ENCODE results near the gene REC8.

Gene REC8

DNA sequence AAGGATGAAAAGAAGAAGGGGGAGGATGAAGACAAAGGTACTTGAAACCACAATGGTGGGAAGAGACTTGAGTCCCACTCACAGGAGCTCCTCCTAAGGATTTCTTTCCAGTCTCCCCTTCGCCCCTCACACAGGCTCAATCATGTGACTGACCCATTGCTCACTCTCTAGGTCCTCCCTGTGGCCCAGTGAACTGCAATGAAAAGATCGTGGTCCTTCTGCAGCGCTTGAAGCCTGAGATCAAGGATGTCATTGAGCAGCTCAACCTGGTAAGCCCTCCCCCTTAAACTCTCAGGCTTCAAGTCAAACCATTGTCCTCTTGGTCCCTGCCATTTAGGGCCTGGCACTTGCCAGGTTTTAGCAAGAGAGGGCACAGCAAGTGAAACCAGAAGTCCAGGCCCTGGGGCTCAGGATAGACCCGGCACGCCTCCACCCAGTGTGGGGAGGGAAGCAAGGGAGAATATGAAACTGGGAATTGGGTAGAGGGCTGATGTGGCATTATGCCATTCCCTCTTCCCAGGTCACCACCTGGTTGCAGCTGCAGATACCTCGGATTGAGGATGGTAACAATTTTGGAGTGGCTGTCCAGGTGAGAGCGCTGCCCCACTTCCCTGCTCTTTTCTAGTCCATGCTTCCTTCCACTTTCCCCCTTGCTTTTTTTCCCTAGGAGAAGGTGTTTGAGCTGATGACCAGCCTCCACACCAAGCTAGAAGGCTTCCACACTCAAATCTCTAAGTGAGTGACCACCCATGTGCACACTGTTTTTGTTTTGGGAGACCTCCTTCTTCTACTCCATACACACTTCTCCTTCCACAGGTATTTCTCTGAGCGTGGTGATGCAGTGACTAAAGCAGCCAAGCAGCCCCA is 34.1 kb upstream of the REC8 start:
- TF ChIP-seq, protein P1, sequence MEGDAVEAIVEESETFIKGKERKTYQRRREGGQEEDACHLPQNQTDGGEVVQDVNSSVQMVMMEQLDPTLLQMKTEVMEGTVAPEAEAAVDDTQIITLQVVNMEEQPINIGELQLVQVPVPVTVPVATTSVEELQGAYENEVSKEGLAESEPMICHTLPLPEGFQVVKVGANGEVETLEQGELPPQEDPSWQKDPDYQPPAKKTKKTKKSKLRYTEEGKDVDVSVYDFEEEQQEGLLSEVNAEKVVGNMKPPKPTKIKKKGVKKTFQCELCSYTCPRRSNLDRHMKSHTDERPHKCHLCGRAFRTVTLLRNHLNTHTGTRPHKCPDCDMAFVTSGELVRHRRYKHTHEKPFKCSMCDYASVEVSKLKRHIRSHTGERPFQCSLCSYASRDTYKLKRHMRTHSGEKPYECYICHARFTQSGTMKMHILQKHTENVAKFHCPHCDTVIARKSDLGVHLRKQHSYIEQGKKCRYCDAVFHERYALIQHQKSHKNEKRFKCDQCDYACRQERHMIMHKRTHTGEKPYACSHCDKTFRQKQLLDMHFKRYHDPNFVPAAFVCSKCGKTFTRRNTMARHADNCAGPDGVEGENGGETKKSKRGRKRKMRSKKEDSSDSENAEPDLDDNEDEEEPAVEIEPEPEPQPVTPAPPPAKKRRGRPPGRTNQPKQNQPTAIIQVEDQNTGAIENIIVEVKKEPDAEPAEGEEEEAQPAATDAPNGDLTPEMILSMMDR (IDR thresholded peaks at IDR 0.05; ENCODE audit: low read depth, low read length): no peak
- DNase-seq (ENCODE audit: low read depth, low spot score): no peak
- no peak overlapping the region for H3K4me3 ChIP-seq (ENCODE audit: low read depth, low read length)
- in situ Hi-C loops (cut with HindIII; ENCODE audit: low sequenced_read_pairs): no loop called here

DNA sequence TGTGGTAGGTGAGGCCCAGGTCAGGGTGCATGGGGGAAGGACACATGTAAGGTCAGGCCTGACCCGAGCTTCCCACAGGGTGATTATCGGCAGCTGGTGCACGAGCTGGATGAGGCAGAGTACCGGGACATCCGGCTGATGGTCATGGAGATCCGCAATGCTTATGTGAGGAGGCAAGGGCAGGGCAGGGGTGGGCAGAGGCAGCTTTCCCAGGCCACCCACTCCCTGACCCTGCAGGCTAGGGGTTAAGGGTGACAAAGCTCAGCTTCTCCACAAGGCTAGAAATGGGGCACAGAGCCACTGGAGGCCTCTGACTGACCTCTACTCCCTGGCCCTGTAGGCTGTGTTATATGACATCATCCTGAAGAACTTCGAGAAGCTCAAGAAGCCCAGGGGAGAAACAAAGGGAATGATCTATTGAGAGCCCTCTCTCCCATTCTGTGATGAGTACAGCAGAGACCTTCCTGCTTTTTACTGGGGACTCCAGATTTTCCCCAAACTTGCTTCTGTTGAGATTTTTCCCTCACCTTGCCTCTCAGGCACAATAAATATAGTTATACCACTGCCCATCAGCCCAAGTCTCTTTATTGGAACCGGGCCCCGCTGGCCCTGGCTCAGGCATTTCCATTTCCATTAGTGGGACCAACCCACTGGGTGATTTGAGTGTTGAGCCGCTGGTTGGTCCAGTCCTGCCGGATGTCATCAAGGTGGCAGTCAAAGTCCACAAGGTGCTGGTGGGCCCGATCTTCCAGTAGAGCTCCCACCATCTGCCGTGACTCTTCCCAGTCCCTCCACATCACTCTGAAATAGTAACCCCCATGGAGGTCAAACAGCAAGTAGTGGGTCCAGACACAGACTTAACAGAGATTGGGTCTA is 33.2 kb upstream of the REC8 start:
- TF ChIP-seq, protein P1 (IDR thresholded peaks at IDR 0.05; ENCODE audit: low read depth, low read length): no peak
- no peak overlapping the region for H3K4me3 ChIP-seq (ENCODE audit: low read depth, low read length)
- DNase-seq (ENCODE audit: low read depth, low spot score): no peak
- in situ Hi-C loops (cut with HindIII; ENCODE audit: low sequenced_read_pairs): no loop called here

DNA sequence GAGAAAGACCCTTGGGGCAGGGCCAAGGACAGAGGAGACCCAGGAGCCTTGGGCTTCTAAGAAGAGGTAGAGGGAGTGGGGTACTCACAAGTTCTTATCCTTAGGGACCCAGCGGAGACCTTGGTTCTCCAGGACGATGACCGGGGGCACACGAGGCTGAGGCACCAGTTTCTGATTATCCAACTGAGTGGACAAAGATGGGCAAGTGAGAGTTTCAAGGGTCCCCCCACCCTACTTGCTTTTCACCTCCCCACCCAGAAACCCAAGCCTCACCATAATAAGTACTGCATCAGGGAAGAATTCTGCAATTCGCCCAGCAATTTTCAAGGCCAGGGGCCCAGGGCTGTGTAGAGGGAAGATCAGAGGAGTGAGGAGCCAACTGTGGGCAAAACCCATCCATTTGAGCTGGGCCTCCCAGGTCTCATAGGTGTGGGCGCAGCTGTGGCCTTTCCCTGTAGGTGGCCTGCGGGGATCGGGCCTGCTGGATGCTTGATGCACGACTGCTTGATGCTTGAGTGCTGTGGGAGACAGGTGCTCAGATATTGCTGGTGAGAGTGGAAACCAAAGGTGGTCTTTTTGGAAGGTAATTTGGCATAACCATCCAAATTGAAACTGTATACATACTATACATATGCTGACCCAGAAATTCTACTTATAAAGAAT is 32.5 kb upstream of the REC8 start:
- in situ Hi-C loops (cut with HindIII; ENCODE audit: low sequenced_read_pairs): no loop called here
- H3K4me3 ChIP-seq (ENCODE audit: low read depth, low read length): peak overlapping the region; percentile 7
- TF ChIP-seq, protein P1 (IDR thresholded peaks at IDR 0.05; ENCODE audit: low read depth, low read length): no peak
- DNase-seq (ENCODE audit: low read depth, low spot score): no peak

DNA sequence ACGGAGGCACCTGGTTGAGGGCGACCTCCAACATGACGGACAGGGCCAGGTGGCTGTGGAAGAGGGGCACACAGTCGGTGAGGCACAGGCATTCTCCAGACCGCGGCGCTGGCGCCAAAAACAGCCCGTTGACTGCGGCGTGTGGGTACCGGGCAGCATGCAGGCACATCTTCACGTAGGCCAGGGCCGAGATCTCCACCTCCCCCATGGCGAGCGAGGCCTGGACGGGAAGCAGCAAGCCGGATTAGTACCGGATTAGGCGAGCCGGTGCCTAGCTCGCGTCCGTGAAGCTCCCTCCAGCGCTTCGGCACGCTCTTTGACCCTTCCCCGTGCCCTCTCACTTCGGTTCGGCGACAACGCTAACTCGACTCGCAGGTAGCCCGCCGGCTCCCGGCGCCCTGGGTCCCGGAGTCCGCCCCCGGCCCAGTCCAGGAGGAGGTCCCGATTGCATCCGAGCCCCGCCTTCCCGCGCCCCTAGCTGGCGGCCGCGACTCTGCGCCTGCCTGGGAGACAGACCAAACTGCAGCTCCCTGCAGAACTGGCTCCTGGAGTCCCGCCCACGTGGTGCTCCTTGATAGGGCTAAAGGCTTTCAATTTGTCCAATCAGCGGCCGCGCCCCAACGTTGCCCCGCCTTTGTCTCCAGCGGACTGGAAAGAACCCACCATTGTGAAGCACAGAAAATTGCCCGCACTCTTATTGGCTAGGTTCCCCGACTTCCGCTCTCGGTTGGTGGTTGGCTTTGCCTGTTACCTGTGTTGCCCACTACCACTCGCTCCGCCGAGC is 30.6 kb upstream of the REC8 start, which contains the start of gene EMC9:
Gene EMC9 (minus strand): TSS at position 495 of the 784 bp plus-strand sequence. CDS start 287 bp downstream, at position 208.
- peak within 1 kb of the TSS; percentile 84 for H3K4me3 ChIP-seq (ENCODE audit: low read depth, low read length)
- TF ChIP-seq, protein P1 (IDR thresholded peaks at IDR 0.05; ENCODE audit: low read depth, low read length): peak; percentile 23
- in situ Hi-C loops (cut with HindIII; ENCODE audit: low sequenced_read_pairs): no loop called here
- DNase-seq (ENCODE audit: low read depth, low spot score): peak; percentile 100

DNA sequence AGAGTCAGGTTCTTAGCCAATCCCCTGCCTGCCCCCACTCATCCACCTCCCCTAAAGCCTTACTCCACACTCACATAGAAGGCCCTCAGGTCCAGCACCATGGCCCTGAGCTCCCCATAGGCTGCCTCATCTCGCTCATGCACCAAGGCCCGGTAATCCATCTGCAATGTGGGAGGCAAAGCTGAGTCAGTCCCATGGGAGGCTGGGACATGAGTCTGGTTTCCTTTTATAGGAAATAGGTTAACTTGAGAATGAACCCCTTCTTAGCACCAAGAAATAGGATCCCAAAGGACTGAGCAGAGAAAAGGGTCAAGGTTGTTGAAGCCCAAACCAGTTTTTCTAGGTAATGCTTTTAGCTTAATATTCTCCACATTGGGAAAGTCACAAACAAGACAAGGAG is 28.4 kb upstream of the REC8 start:
- H3K4me3 ChIP-seq (ENCODE audit: low read depth, low read length): no peak overlapping the region
- in situ Hi-C loops (cut with HindIII; ENCODE audit: low sequenced_read_pairs): no loop called here
- TF ChIP-seq, protein P1 (IDR thresholded peaks at IDR 0.05; ENCODE audit: low read depth, low read length): no peak
- DNase-seq (ENCODE audit: low read depth, low spot score): peak; percentile 19
